Neural cell (in vitro differentiated cells): ENCODE results near the gene EVA1A. TPM values are rescaled to one million over a fixed set of nuclear protein-coding genes. Genes with fewer than 3 reads are reported as not detected.

Experiments used
- H2AFZ ChIP-seq: fragments of 200-600, 300-800 bp; sonication (generic), shearing (Covaris generic); 2 replicates; pipeline ENCODE4 v1.6.0; 2014; ENCODE audit warnings: low read depth, mild to moderate bottlenecking, antibody characterized with exemption, low read length, moderate library complexity
- H3F3A ChIP-seq: fragments of 200-600 bp; shearing (Covaris generic); 2 replicates; pipeline ENCODE4 v1.6.1; 2016; ENCODE audit warnings: mild to moderate bottlenecking, moderate library complexity, mixed read lengths, antibody characterized with exemption, low read length; ENCODE audit not compliant: insufficient read depth, poor library complexity, severe bottlenecking
- H3K27ac ChIP-seq: fragments of 200-600, 300-800 bp; sonication (generic), shearing (Covaris generic); 2 replicates; pipeline ENCODE4 v1.5.1; 2014; ENCODE audit warnings: mild to moderate bottlenecking, low read length, moderate library complexity
- H3K27me3 ChIP-seq: fragments of 300-800, 200-600 bp; sonication (generic), shearing (Covaris generic); 2 replicates; pipeline ENCODE4 v1.6.0; 2014; ENCODE audit warnings: mild to moderate bottlenecking, low read depth, low read length, moderate library complexity; ENCODE audit not compliant: insufficient read depth
- H3K36me3 ChIP-seq: fragments of 300-800, 200-600 bp; sonication (generic), shearing (Covaris generic); 2 replicates; pipeline ENCODE4 v1.5.1; 2014; ENCODE audit warnings: mild to moderate bottlenecking, antibody characterized with exemption, low read length, moderate library complexity; ENCODE audit not compliant: insufficient read depth
- H3K4me2 ChIP-seq: fragments of 300-800, 200-600 bp; sonication (generic), shearing (Covaris generic); 2 replicates; pipeline ENCODE4 v1.6.0; 2014; ENCODE audit warnings: mild to moderate bottlenecking, low read length
- H3K4me3 ChIP-seq: fragments of 300-800, 200-600 bp; sonication (generic), shearing (Covaris generic); 2 replicates; pipeline ENCODE4 v1.5.1; 2014; ENCODE audit warnings: mild to moderate bottlenecking, low read length, moderate library complexity
- H3K79me2 ChIP-seq: fragments of 200-600 bp; shearing (Covaris generic); replicated peaks from 2 replicates; pipeline ENCODE4 v1.6.0; 2014; ENCODE audit warnings: mild to moderate bottlenecking, low read length, moderate library complexity; ENCODE audit not compliant: insufficient read depth
- H3K9ac ChIP-seq: fragments of 300-800, 200-600 bp; sonication (generic), shearing (Covaris generic); 2 replicates; pipeline ENCODE4 v1.6.1; 2016; ENCODE audit warnings: mild to moderate bottlenecking, low read length, mixed read lengths
- H3K9me2 ChIP-seq: fragments of 200-600 bp; shearing (Covaris generic); 2 replicates; pipeline ENCODE4 v1.6.1; 2016; ENCODE audit warnings: mild to moderate bottlenecking, low read length, mixed read lengths; ENCODE audit not compliant: insufficient read depth
- H3K9me3 ChIP-seq: fragments of 200-600, 300-800 bp; sonication (generic), shearing (Covaris generic); 2 replicates; pipeline ENCODE4 v1.6.1; 2016; ENCODE audit warnings: mild to moderate bottlenecking, mixed run types, low read length, moderate library complexity, mixed read lengths
- H4K20me1 ChIP-seq: fragments of 200-600 bp; shearing (Covaris generic); 2 replicates; pipeline ENCODE4 v1.6.1; 2016; ENCODE audit warnings: mild to moderate bottlenecking, mixed run types; ENCODE audit not compliant: insufficient read depth
- CTCF ChIP-seq: fragments of 450-650 bp; IDR thresholded peaks from 2 replicates; pipeline ENCODE4 v1.5.1; 2014; ENCODE audit warnings: antibody characterized with exemption, mild to moderate bottlenecking, moderate library complexity; ENCODE audit not compliant: poor library complexity, severe bottlenecking
- EP300 ChIP-seq: fragments of 450-650 bp; conservative IDR thresholded peaks from 2 replicates; pipeline ENCODE4 v1.6.1; 2014; ENCODE audit warnings: antibody characterized with exemption, mild to moderate bottlenecking, moderate library complexity; ENCODE audit not compliant: poor library complexity, severe bottlenecking
- EZH2 ChIP-seq: fragments of 200-600, 300-800 bp; shearing (Covaris generic), sonication (generic); IDR thresholded peaks from 2 replicates; pipeline ENCODE4 v1.6.1; 2014; ENCODE audit warnings: antibody characterized with exemption, low read length, borderline replicate concordance, mild to moderate bottlenecking; ENCODE audit not compliant: insufficient read depth, poor library complexity, severe bottlenecking
- MXI1 ChIP-seq: fragments of 450-650 bp; conservative IDR thresholded peaks from 2 replicates; pipeline ENCODE4 v1.6.1; 2014; ENCODE audit warnings: antibody characterized with exemption, mild to moderate bottlenecking; ENCODE audit not compliant: poor library complexity, severe bottlenecking
- POLR2AphosphoS5 ChIP-seq: IDR thresholded peaks from 2 replicates; pipeline ENCODE4 v1.6.1; 2012
- RAD21 ChIP-seq: fragments of 450-650 bp; conservative IDR thresholded peaks from 2 replicates; pipeline ENCODE4 v1.6.1; 2014; ENCODE audit warnings: antibody characterized with exemption, mild to moderate bottlenecking, moderate library complexity
- REST ChIP-seq: IDR thresholded peaks from 2 replicates; pipeline ENCODE4 v1.6.1; 2012; ENCODE audit warnings: borderline replicate concordance
- TAF1 ChIP-seq: IDR thresholded peaks from 2 replicates; pipeline ENCODE4 v1.6.1; 2012; ENCODE audit warnings: low read depth
- polyA plus RNA-seq: library from polyadenylated mRNA; depleted of rRNA; stranded (reverse); fragments of >200 nt; gene quantifications from 2 replicates; pipeline ENCODE4 v1.2.3, GENCODE V29; 2014

Gene EVA1A
- polyA plus RNA-seq, 1 donor from 2014 or later = not detected

- no peaks in the 10 kb centered on the region for H3K36me3 ChIP-seq
- no peak overlapping the region for H2AFZ ChIP-seq
- H3K9me3 ChIP-seq = no peaks in the 10 kb centered on the region
- no peak overlapping the region for H3K4me2 ChIP-seq
- no peak overlapping the region for H3K9ac ChIP-seq
- H3K4me3 ChIP-seq = no peak overlapping the region
- H3K9me2 ChIP-seq = no peaks in the 10 kb centered on the region
- no peaks in the 10 kb centered on the region for H3F3A ChIP-seq
- no peaks in the 10 kb centered on the region for H4K20me1 ChIP-seq
- H3K79me2 ChIP-seq = no peaks in the 10 kb centered on the region
- TF ChIP-seq CTCF = no peak
- TF ChIP-seq TAF1 = no peak
- H3K27me3 ChIP-seq = no peaks in the 10 kb centered on the region
- H3K27ac ChIP-seq = no peak overlapping the region
These were observed 9.3 kb downstream of the EVA1A start for GRCh38 chr2:75551434-75551833.

GRCh38 chr2:75549401-75550253 lies 11.1 kb downstream of the EVA1A start:
- H3K9ac ChIP-seq = no peak overlapping the region
- H3K27ac ChIP-seq = no peak overlapping the region
- no peaks in the 10 kb centered on the region for H3K9me3 ChIP-seq
- no peaks in the 10 kb centered on the region for H3F3A ChIP-seq
- H3K9me2 ChIP-seq = no peaks in the 10 kb centered on the region
- no peaks in the 10 kb centered on the region for H4K20me1 ChIP-seq
- no peak for TF ChIP-seq RAD21
- no peak for TF ChIP-seq EZH2
- no peak for TF ChIP-seq EP300
- TF ChIP-seq POLR2AphosphoS5 = no peak
- no peak for TF ChIP-seq CTCF
- no peak for TF ChIP-seq MXI1
- no peak for TF ChIP-seq TAF1
- no peak for TF ChIP-seq REST
- no peaks in the 10 kb centered on the region for H3K79me2 ChIP-seq
- no peak overlapping the region for H3K4me3 ChIP-seq
- no peak overlapping the region for H3K4me2 ChIP-seq
- no peaks in the 10 kb centered on the region for H3K27me3 ChIP-seq
- H3K36me3 ChIP-seq = no peaks in the 10 kb centered on the region
- H2AFZ ChIP-seq = no peak overlapping the region
